SIG-M5 (cell line): Measurements from ENCODE around the gene SCN2A.
"Not testable (repeated sequence)": the region's sequence is repeated elsewhere in the genome, so short reads cannot be mapped to it uniquely, and the experiment has no call there.

ENCODE experiments used
- DNase-seq: peaks from one replicate; lab custom pipeline; 2025; lab: John Stamatoyannopoulos, UW

Gene SCN2A

DNA sequence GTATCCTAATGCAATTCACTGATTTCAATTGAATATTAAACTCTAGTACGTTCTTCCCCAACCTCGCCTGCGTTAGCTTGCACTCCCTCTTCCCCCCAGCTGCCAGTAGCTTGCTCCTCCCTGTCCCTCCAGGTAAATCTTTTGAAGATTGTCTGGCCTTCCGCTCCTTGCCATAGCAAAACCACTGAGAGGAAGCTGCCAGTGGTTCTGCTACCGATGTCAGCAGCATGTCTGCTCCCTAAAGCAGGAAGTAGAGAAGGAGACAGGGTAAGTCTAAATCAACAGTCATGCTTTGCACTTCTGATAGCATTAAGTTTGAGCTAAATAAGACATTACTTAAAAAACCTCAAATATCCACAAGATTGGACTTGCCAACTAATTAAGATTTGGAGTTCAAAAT is 89.1 kb downstream of the SCN2A start:
- no peak for DNase-seq

DNA sequence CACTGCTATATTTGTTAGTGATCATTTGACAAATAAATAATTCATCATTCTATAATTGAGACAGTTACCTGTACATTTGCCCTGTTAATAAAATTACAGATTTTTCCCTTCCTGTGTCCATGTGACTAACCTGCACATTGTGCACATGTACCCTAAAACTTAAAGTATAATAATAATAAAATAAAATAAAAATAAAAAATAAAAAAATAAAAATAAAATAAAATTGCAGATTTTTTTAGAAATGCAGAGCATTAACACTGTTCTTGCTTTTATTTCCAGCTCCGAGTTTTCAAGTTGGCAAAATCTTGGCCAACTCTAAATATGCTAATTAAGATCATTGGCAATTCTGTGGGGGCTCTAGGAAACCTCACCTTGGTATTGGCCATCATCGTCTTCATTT is 105.1 kb downstream of the SCN2A start:
- DNase-seq: not testable (repeated sequence)

DNA sequence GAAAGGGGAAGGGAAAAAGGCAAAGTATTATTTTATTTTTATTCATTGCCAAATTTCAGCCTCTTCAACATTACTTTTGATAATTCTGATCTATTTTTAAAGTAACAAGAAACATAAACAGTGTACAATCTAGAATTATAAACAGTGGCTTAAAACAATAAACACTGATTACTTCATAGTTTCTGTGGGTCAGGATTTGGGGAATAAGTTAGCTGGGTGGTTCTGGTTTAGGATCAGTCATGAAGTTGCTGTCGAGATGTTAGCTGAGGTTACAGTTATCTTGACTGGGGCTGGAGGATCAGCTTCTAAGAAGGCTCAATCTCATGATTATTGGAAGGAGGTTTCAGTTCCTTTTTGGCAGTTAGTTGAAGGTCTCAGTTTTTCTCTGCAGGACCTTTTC is 109.2 kb downstream of the SCN2A start:
- no peak for DNase-seq

DNA sequence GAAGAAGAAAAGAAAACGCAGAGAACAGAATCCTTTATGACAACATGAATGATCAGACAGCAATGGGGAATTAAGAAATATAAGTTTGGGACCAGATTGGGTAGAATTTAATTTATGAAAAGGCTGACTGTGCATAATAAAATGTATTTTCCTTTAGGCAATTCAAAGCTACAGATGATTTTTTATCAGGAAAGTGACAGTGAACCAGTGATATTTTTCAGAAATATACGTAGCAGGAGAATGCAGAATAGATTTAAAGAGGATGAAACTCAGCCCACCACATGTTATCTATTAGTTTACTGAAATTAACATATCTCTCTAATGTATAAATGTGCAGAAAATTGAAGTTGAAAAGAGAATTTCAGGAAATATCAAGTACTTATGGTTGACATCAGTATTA is 110.0 kb downstream of the SCN2A start:
- no peak for DNase-seq

DNA sequence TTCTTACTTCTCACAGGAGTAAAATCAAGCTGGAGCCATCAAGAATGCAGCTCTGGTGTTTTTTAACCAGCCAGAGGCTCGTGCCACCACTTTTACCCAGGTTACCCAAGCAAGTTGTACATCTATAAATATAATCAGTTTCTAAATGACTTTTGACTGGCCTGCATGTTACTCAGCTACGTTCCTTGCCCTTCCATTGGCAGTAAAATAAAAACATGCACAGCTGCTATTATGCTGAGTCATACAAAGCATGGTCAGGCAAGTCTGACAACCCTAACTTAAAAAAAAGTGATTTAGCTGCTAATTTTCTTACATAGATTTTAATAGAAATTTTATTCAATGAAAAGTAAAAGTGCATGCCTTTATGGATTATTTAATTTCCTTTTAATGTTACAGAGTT is 118.5 kb downstream of the SCN2A start:
- DNase-seq: no peak

DNA sequence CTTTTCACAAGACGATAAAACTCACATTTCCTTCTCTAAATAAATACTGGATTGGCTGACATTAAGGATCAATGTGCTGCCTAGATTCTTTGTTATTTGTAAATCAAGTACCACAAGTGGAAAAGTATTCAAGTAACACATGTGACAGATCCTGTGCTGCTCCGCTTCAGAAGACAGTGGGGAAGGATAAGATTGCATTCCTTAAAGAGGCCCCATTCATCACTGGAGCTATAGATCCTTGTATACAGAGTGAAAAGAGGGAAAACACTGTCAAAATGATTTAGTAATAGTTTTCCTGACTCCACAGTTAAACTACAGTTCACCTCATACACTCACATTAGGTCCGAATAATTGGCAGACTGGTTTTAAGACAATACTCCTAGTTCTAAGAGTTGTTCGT is 122.3 kb downstream of the SCN2A start:
- no peak for DNase-seq

DNA sequence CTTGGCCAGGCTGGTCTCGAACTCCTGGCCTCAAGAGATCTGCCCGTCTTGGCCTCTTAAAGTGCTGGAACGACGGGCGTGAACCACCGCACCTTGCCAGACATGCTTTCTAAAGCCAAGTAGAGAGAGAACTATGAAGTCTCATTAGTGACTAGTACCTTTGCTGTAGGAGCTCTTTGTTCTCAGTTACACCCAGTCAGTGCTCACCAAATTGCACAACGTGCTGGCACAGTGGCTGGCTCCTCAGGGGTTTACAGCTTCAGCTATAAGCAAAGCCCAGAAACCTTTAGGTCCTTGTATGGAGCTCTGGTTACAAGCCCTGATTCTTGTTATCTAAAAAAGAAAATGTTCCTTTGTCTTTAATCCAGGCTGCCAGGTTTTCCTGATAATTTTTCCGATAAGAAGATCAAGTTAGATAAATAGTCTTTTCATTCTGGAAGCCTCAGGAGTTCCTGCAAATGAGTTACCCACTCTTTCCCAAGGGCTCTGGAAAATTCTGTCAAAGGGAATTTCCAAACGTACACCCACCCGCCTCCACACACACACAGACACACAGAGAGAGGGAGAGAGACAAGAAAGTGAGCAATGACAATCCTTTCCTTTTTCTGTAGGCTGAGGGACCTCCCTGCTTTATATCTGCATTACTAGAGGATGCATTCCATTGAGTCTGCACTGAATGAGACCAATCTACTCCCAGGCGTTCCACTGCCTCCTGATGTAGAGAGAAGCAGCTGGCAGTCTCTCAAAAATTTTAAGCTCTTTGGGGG is 130.1 kb downstream of the SCN2A start:
- no peak for DNase-seq

DNA sequence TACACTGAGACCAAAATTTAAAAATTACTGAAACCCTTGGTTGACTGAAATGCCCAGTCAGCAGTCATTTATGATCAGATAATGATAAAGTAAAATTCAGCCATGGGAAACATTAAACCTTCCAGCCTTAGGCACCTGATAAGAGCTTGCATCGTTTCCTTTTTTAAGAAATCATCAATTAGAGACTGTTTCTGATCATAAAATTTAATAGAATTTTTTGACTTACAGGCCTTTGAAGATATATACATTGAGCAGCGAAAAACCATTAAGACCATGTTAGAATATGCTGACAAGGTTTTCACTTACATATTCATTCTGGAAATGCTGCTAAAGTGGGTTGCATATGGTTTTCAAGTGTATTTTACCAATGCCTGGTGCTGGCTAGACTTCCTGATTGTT is 130.7 kb downstream of the SCN2A start:
- DNase-seq: no peak

DNA sequence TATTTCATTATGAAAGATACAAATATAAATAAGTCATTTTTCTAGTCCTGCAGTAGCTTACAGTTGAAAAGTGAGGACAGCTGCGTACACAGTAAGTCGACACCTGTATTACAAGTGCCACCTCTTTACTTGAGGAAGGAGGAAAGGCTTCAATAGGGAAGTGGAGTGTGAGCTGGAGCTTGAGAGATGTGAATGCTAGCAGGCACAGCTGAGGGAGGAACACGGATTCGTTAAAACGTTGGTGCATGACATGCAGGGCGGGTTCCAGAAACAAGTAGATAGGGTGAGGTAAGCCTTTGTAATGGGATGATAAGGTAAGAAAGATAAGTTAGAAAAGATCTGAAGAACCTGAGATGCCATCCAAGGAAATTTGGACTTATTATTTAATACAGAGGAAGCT is 132.1 kb downstream of the SCN2A start:
- no peak for DNase-seq

DNA sequence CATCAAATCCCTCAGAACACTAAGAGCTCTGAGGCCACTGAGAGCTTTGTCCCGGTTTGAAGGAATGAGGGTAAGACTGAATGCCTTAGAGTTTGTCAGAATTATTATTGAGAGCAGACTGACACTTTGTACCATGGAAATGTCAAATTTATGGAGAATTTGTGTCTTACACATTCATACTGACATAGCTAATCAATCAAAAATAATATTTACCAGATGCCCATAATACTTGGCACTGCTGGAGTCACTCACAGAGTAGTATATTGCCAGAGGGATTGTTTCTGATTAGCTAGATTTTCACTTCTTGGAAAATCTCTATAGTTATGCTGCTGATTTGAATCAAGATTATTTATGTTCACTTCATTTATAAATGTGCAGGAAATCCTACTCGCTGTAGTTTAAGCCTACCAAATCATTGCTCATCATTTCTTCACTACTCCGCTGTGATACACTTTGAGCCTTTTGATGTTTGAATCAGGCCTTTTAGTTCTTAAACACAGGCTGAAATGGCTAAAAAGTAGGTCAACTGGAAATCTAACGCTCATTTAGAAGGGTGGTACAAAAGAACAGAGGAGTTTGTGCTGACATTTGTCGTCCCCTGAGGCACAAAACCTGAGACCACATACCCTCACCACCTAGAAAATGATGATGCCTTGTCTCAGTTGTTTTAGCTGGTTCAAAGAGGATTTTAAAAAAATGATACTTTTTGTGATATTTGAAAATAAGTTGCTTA is 134.2 kb downstream of the SCN2A start:
- no peak for DNase-seq

DNA sequence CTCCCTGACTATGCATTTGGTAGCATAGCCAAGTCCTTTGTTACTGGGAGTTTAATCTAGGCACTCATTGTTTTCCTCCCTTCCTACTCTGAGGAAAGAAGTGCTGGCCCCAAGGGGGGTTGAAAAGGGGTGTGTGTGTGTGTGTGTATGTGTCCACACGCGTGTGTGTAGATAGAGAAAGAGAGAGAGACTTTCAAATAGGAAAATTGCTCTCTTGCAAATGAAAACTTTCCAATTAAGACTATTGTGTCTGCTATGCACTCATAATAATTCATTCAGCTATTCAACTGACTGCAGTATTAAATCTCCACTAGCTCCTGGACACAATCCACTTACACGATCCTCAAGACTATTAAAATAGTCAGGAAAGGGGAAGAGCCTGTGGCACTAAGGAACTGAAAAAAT is 137.4 kb downstream of the SCN2A start:
- no peak for DNase-seq

DNA sequence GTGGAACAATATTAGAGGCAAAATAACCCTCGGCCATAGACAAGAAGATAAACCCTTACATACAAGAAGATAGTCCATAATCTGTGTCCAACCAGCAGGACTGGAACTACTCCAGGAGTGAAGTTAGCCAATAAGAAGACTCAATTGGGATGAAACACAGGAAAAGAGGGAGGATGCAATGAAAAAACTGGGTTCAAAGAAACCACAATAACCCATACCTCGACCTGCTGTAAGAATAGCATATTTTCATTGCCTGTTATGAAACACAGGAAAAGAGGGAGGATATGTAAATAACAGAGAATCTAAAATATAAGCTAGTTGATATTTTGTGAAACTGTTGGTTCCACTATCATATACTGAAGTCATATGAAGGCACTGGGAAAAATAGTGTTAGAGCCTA is 143.1 kb downstream of the SCN2A start:
- DNase-seq: no peak

DNA sequence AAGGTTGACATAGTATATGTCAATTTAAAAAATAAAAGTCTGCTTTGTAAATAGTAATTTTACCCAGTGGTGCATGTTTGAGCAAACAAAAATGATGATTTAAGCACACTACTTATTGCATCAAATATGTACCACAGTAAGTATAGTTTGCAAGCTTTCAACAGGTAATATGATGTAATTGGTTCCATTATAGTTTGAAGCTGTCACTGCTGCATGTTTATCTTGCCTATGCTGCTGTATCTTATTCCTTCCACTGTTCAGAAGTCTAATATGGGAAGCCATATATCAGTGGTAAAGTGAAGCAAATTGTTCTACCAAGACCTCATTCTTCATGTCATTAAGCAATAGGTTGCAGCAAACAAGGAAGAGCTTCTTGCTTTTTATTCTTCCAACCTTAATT is 151.7 kb downstream of the SCN2A start:
- DNase-seq: no peak

DNA sequence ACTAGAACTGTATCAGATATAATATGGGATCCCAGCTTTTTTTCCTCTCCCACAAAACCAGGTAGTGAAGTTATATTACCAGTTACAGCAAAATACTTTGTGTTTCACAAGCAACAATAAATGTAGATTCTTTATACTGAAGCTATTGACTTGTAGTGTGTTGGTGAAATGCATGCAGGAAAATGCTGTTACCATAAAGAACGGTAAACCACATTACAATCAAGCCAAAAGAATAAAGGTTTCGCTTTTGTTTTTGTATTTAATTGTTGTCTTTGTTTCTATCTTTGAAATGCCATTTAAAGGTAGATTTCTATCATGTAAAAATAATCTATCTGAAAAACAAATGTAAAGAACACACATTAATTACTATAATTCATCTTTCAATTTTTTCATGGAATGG is 152.6 kb downstream of the SCN2A start:
- no peak for DNase-seq

DNA sequence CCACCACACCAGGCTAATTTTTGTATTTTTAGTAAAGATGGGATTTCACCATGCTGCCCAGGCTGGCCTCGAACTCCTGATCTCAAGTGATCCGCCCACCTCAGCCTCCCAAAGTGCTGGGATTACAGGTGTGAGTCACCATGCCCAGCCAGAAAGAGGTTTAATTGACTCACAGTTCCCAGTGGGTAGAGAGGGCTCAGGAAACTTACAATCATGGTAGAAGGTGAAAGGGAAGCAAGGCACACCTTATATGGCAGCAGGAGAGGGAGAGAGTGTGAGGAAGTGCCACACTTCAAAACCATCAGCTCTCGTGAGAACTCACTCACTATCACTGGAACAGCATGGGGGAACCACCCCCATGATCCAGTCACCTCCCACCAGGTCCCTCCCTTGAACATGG is 159.4 kb downstream of the SCN2A start:
- not testable (repeated sequence) for DNase-seq

DNA sequence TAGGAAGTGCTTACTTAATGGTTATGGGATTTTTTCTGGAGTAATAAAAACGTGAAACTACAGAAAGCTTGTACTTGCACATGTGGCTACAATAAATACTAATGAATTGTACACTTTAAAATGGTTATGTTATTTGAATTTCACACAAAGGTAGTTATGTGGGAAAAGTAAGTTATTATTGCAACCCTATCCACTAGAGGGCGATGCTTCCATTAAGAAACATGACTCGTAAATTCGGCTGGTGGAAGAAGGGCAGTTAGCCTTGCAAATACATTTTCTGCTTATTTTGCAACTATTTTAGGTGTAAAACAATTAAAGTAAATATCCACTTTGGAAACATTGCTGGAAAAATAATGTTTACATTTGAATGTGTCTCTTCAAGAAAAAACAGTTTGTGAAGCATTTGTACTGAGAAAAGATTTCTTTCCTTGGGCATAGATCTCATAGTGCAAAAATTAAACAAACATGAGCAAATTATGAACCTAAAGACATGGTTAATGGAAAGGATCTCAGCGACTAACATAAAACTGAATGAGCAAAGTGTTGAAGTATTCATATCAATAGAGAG is 162.2 kb downstream of the SCN2A start:
- DNase-seq: no peak

DNA sequence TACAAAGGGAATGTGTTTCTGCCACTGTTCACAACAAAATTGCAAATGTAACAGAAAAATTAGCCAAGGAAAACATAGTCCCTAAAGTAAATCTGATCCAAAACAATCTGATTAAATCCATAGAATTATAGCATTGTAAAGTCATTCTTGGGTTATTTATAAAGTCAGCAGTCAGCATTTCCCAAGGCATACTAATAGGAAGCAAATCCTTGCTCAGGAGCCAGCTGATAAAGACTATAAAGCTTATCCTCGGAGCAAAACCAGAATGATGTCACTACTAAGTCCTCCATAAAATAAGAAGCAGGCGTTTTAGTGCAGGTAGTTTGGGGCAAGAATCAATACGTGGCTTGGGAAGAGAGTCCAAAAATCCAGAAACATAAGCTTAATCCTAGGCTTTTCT is 162.9 kb downstream of the SCN2A start:
- DNase-seq: no peak

DNA sequence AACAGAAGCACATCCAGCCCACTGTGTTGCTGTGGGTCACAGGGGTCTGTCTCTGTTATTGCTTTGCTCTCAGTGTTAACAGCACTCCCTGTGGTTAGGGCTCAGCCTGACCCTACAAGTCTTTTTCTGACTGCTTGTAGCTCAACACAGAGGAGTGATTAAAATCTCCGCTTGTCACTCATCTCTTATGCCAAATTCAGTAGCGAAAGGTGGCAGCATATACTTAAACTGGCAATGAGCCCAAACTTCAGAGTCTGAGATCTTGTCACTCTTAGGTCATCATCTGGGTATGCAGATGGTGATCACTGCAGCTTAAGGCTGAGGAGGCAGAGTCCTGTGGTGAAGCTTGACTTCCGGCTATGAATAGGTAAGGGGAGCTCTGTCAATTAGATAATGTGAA is 167.0 kb downstream of the SCN2A start:
- DNase-seq: no peak

DNA sequence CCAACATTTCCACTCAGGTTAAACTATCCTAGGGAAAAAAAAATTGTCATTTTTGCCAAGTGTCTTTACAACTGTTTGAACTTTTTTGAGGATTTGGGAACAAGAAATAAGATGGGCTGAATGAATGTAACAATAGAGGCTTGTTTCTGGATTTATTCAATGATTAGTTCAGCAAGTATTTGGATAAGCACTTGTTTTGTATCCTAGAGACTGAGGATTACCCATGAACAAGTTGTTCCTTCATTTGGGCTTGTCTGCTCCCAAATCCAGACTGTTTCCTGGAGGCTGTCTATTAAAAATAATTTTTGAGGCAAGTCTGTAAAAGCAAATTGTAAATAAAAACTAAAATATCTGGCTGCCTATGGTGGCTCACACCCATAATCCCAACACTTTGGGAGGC is 168.3 kb downstream of the SCN2A start:
- no peak for DNase-seq

DNA sequence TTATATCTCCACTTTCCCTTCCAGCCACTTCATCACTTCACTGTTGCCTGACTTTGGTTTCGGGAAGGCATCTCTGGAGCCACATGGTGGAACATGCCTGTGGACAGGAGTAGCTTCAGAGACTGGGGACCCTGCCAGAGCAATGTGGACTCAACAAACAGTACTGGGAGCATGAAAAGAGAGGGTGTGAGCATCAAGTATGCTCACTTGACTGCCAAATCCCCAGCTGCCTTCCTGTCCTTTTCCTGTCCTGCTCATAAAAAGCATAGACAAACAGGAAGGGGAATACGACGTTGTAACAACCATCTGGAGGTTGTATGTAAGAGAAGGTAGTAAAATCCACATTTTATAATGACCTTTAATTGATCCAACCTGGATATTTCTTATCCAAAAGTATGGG is 169.0 kb downstream of the SCN2A start:
- DNase-seq: no peak

DNA sequence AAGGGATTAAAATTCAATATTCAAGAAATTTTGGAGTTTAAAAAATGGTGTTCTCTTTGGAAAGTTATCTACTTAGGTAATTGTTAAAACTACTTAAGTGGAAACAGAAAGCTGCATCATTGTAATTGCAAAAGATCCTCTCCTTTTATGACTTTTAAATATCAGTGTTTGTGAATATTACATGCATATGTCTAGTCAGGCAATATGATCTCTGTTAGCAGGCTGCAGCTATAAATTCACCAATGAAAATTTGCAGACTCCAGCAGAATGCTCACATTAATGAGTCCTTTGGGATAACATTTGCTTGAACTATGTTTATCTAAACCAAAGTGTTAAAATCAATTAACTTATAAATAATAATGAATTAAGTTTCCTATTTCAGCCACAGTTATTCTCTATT is 171.1 kb downstream of the SCN2A start:
- DNase-seq: no peak

DNA sequence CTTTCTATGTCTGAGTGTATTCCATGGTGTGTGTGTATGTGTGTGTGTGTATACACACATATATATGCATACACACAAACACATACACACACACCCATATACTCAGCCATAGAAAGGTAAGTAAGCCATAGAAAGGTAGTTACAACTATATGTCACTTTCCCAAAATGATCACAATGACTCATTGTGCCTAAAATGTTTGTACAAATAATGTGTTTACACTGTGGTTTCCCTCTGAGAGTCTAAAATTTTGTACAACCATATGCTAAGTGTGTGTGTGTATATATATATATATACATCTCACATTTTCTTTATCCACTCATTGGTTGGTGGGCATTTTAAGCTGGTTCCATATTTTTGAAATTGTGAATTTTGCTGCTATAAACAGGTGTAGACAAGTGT is 175.0 kb downstream of the SCN2A start:
- no peak for DNase-seq

DNA sequence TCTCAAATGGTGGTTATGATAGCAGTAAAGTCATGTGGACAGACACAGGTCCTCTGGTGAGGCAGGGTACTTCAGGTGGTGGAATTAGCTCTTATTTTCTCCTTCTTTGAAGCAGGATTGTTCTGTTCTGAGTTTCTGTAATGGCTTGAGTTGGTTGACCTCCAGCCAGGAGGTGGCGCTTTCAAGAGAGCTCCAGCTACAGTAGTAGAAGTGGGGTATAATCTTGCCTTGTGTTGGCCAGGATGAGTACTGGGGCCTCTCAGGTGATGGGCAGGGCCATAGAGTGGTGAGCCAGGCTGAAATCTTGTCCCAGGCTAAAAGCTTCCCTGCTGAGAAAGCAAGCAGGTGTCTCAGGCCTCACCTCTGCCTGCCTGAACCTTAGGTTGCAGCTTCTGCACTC is 177.8 kb downstream of the SCN2A start:
- DNase-seq: no peak

DNA sequence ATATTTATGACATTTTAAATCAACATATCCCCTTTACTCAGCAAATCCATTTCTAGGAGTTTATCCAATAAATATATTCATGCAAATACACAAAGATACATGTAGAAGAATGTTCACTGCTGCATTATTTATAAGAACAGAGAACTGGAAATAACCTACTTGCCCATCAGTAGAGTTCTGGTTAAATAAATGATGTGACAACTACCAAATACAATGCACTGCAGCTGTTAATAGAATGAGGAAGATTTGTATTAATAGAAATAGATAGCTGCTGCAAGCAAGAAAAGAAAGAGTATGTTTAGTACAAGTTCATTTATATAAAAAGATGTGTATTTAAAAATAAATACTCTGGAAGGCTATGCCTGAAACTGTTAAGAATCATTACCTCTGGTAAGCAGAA is 181.0 kb downstream of the SCN2A start:
- no peak for DNase-seq
